Measurements from ENCODE around the gene CCDC188. TPM values are rescaled to one million over a fixed set of nuclear protein-coding genes. Genes with fewer than 3 reads are reported as not detected.

Gene CCDC188
- polyA plus RNA-seq, 10 donors = 0.79 to 2.3 (median 1.2) TPM

GRCh38 chr22:20185750-20186149, 34.9 kb upstream of the CCDC188 start:
- no peak for DNase-seq

- DNase-seq = no peak
Measured at GRCh38 chr22:20184501-20185165, 33.8 kb upstream of the CCDC188 start.

GRCh38 chr22:20183823-20184222, 33.0 kb upstream of the CCDC188 start:
- DNase-seq = no peak

GRCh38 chr22:20183101-20183500, 32.2 kb upstream of the CCDC188 start:
- no peak for DNase-seq

- no peak for DNase-seq
Measured at GRCh38 chr22:20182365-20182764, 31.5 kb upstream of the CCDC188 start.

GRCh38 chr22:20181884-20182236, 31.0 kb upstream of the CCDC188 start:
- DNase-seq = no peak

GRCh38 chr22:20181194-20181883, 30.5 kb upstream of the CCDC188 start:
- DNase-seq = no peak

- no peak for DNase-seq
Measured at GRCh38 chr22:20180640-20181039, 29.8 kb upstream of the CCDC188 start.

- no peak for DNase-seq
Measured at GRCh38 chr22:20180245-20180630, 29.4 kb upstream of the CCDC188 start.

GRCh38 chr22:20179455-20180244, 28.8 kb upstream of the CCDC188 start:
- DNase-seq = no peak

GRCh38 chr22:20178915-20179227, 28.0 kb upstream of the CCDC188 start:
- DNase-seq = no peak

GRCh38 chr22:20178075-20178914, 27.4 kb upstream of the CCDC188 start:
- no peak for DNase-seq

GRCh38 chr22:20177217-20177911, 26.5 kb upstream of the CCDC188 start:
- DNase-seq = no peak

- no peak for DNase-seq
Measured at GRCh38 chr22:20176421-20177085, 25.7 kb upstream of the CCDC188 start.

GRCh38 chr22:20175597-20175900, 24.7 kb upstream of the CCDC188 start:
- no peak for DNase-seq

- peak in 1 of 3 donors; percentile 43 for DNase-seq
Measured at GRCh38 chr22:20174785-20175596, 24.1 kb upstream of the CCDC188 start.

- DNase-seq = no peak
Measured at GRCh38 chr22:20173772-20174171, 22.9 kb upstream of the CCDC188 start.

GRCh38 chr22:20173246-20173645, 22.4 kb upstream of the CCDC188 start:
- DNase-seq = no peak

GRCh38 chr22:20172141-20172613, 21.3 kb upstream of the CCDC188 start:
- DNase-seq = no peak
